ENCODE results near the gene CASQ2. TPM values are rescaled to one million over a fixed set of nuclear protein-coding genes. Genes with fewer than 3 reads are reported as not detected.
A peak's percentile ranks its signal among the peaks of the same experiment; 100 is the strongest.

Gene CASQ2
- total and polyA plus RNA-seq, 10 of the 15 experiments (the other 5 are each of a cell fraction or from before 2014, with no cell fraction given), result not detected

- H4K20me1 ChIP-seq (ENCODE audit: control insufficient read depth, insufficient read depth), result no peaks in the 10 kb centered on the region
- ChIA-PET POLR2A (no interaction called here), SMC1A (ENCODE audit: uncharacterized antibody, unreplicated experiment) (no interaction called here), CTCF (interaction anchor here (1.1 to 1.2 kb wide), 2 partner anchors 29 to 69 kb away, joined by 3 to 6 read pairs; no protein-coding TSS in a partner anchor), RAD21 (ENCODE audit: unreplicated experiment) (no interaction called here)
- peak; percentile 5 for DNase-seq (ENCODE audit: low read depth, low spot score)
- 23% methylated on average over 3 of the region's 3 CpGs for WGBS (ENCODE audit: insufficient coverage, insufficient replicate concordance, low lambda C conversion rate, missing lambda C conversion rate)
- no peak overlapping the region for H3K9ac ChIP-seq (ENCODE audit: control insufficient read depth, insufficient read depth, low read length)
- no peak overlapping the region for H3K27ac ChIP-seq (ENCODE audit: control insufficient read depth, insufficient read depth)
- H3K9me3 ChIP-seq (replicated peaks; ENCODE audit: control insufficient read depth, insufficient read depth, low read length), result no peaks in the 10 kb centered on the region
- ATAC-seq, result peak; percentile 83
- H3K27me3 ChIP-seq (replicated peaks in 1 of 2; ENCODE audit: control insufficient read depth in 2 of 2, insufficient read depth in 2 of 2, low read length in 1 of 2), result no peaks in the 10 kb centered on the region
- no peak overlapping the region for H3K4me2 ChIP-seq (ENCODE audit: control insufficient read depth, insufficient read depth)
- no peak overlapping the region for H2AFZ ChIP-seq (ENCODE audit: control insufficient read depth, low read depth, low read length)
- no peak for FAIRE-seq
- no TSS peak for BruUV-seq (replicated peaks)
- H3K36me3 ChIP-seq (ENCODE audit: control insufficient read depth in 2 of 2, insufficient read depth in 2 of 2, low read length in 1 of 2), result no peaks in the 10 kb centered on the region
- peaks cover 26% of the 10 kb centered on the region for H3K4me1 ChIP-seq (ENCODE audit: control insufficient read depth, insufficient read depth, low read length)
- intact Hi-C loops (cut with micrococcal nuclease; ENCODE audit: unreplicated experiment) (loop anchor here (2.0 kb wide), 1 partner anchor 68 kb away; no protein-coding TSS in a partner anchor), in situ Hi-C loops (cut with MboI) (no loop called here)
- no peak overlapping the region for H3K4me3 ChIP-seq
- no peaks in the 10 kb centered on the region for H3K79me2 ChIP-seq (ENCODE audit: control insufficient read depth, insufficient read depth, low read length)
- no peak for TF ChIP-seq FOXK2 (IDR thresholded peaks at IDR 0.05)
- peak; percentile 74; the same call in 1 of the 2 replicates for TF ChIP-seq BMI1 (IDR thresholded peaks at IDR 0.05; ENCODE audit: borderline replicate concordance)
- TF ChIP-seq ATF3 (IDR thresholded peaks at IDR 0.05; ENCODE audit: borderline replicate concordance, extremely low read depth, low read depth, low read length), result no peak
- TF ChIP-seq ZNF384 (IDR thresholded peaks at IDR 0.05; ENCODE audit: borderline replicate concordance, low read depth, low read length), result no peak
- no peak for TF ChIP-seq MTA3 (IDR thresholded peaks at IDR 0.05; ENCODE audit: borderline replicate concordance, low read length)
- TF ChIP-seq RUNX3 (IDR thresholded peaks at IDR 0.05; ENCODE audit: low read length), result peak; percentile 78
- no peak for TF ChIP-seq NR2C1 (IDR thresholded peaks at IDR 0.05)
- no peak for TF ChIP-seq CEBPZ (IDR thresholded peaks at IDR 0.05; ENCODE audit: low read depth, low read length)
- TF ChIP-seq ZNF217 (IDR thresholded peaks at IDR 0.05), result no peak
- no peak for TF ChIP-seq NFYA (IDR thresholded peaks at IDR 0.05; ENCODE audit: borderline replicate concordance, low read depth, low read length)
- TF ChIP-seq PAX5 (IDR thresholded peaks at IDR 0.05; ENCODE audit: borderline replicate concordance, low read depth, low read length), result peak; percentile 57; the same call in 1 of the 2 replicates
- no peak for TF ChIP-seq CREB1 (IDR thresholded peaks at IDR 0.05; ENCODE audit: low read depth)
- no peak for TF ChIP-seq SMAD1 (IDR thresholded peaks at IDR 0.05; ENCODE audit: low read depth, partially characterized antibody)
- 0 out of 2 replicates have a peak, but pooled peaks have one; percentile 16 for TF ChIP-seq CBFB (IDR thresholded peaks at IDR 0.05; ENCODE audit: low read depth)
- TF ChIP-seq PBX3 (IDR thresholded peaks at IDR 0.05; ENCODE audit: insufficient replicate concordance, low read depth, low read length), result peak; percentile 20
- no peak for TF ChIP-seq HSF1 (IDR thresholded peaks at IDR 0.05; ENCODE audit: low read depth, low read length)
- TF ChIP-seq RFX5 (IDR thresholded peaks at IDR 0.05; ENCODE audit: low read depth, low read length), result no peak
- TF ChIP-seq SUZ12 (IDR thresholded peaks at IDR 0.05; ENCODE audit: unreplicated experiment), result no peak
- TF ChIP-seq MYC (IDR thresholded peaks at IDR 0.05; ENCODE audit: insufficient read depth, insufficient read length, insufficient replicate concordance, low read length, severe bottlenecking), result no peak
- no peak for TF ChIP-seq TCF7 (IDR thresholded peaks at IDR 0.05; ENCODE audit: borderline replicate concordance)
These were observed 91.3 kb downstream of the CASQ2 start for GRCh38 chr1:115677182-115677555.
